K562 (cell line): Measurements from ENCODE around the gene HOXD9. TPM values are rescaled to one million over a fixed set of nuclear protein-coding genes. Genes with fewer than 3 reads are reported as not detected.

Experiments used
- ATAC-seq: fragments of 200-7000 bp; cut with Tn5 transposase; 3 replicates; pipeline ENCODE4 v1.9.1; 2020; ENCODE audit warnings: moderate library complexity
- BruUV-seq: library from RNA; stranded (reverse); fragments of 400-500 nt; replicated peaks from 2 replicates; lab custom pipeline; 2021; lab: Mats Ljungman, UMichigan
- CTCF ChIA-PET: fragments of 300-600 bp; formaldehyde crosslinking; extraction: SDS; loops from one replicate; lab custom pipeline; 2021; ENCODE audit warnings: low intra/inter-chr PET ratio; lab: Yijun Ruan, JAX
- POLR2A ChIA-PET: fragments of 300-600, 350-650 bp; sonication (Branson Sonifier 250); formaldehyde crosslinking; extraction: SDS; loops from one replicate; lab custom pipeline; 2021; ENCODE audit warnings: antibody characterized with exemption, inconsistent platforms; lab: Yijun Ruan, JAX
- DNase-seq, 4 experiments: peaks; one replicate each; pipeline versions ENCODE4 v3.0.0 to v3.0.0-alpha.2; 2011 to 2018; ENCODE audit warnings: low spot score in 3 of 4, mixed read lengths in 3 of 4; ENCODE audit errors: extremely low read depth in 1 of 4
- FAIRE-seq: peaks from 2 replicates; lab custom pipeline; 2011; peaks lifted over from hg19 to GRCh38; lab: Jason Lieb, UNC
- H2AFZ ChIP-seq: 2 replicates; pipeline ENCODE4 v1.6.0; 2011; ENCODE audit warnings: low read depth, low read length, control low read depth, inconsistent platforms
- H3K27ac ChIP-seq: fragments of 200-600 bp; 3 replicates; pipeline ENCODE4 v1.8.0; 2011; ENCODE audit warnings: low read depth, mild to moderate bottlenecking, control low read depth, inconsistent platforms, low read length, moderate library complexity, mixed read lengths; ENCODE audit errors: extremely low read depth
- H3K27me3 ChIP-seq, 2 experiments: fragments of 300-600 bp in 1 of 2; 2 replicates in 1 of 2; 3 replicates in 1 of 2; pipeline versions ENCODE4 v1.6.0 to v1.8.0; 2011; ENCODE audit warnings: inconsistent platforms in 2 of 2, low read length in 2 of 2, mild to moderate bottlenecking in 1 of 2, mixed read lengths in 1 of 2, moderate library complexity in 1 of 2; ENCODE audit not compliant: control insufficient read depth in 2 of 2, insufficient read depth in 2 of 2
- H3K36me3 ChIP-seq: fragments of 300-600 bp; 3 replicates; pipeline ENCODE4 v1.8.0; 2011; ENCODE audit warnings: mild to moderate bottlenecking, low read length, inconsistent platforms; ENCODE audit not compliant: control insufficient read depth, insufficient read depth
- H3K4me1 ChIP-seq, 2 experiments: fragments of 200-600 bp in 1 of 2; replicated peaks in 1 of 2; 2 replicates in 1 of 2; 3 replicates in 1 of 2; pipeline versions ENCODE4 v1.5.1 to v1.8.0; 2011; ENCODE audit warnings: inconsistent platforms in 2 of 2, low read length in 2 of 2, mild to moderate bottlenecking in 1 of 2, mixed read lengths in 1 of 2, moderate library complexity in 1 of 2; ENCODE audit not compliant: control insufficient read depth in 2 of 2, insufficient read depth in 2 of 2
- H3K4me2 ChIP-seq: 2 replicates; pipeline ENCODE4 v1.6.1; 2011; ENCODE audit warnings: low read length, control low read depth, inconsistent platforms, mixed read lengths; ENCODE audit not compliant: insufficient read depth
- H3K4me3 ChIP-seq: fragments of 200-600 bp; sonication (generic), shearing (Covaris generic); 2 replicates; pipeline ENCODE4 v1.5.1; 2016; ENCODE audit warnings: control low read depth, inconsistent platforms
- H3K79me2 ChIP-seq: fragments of 200-600 bp; 3 replicates; pipeline ENCODE4 v1.8.0; 2011; ENCODE audit warnings: low read length, inconsistent platforms; ENCODE audit not compliant: control insufficient read depth, insufficient read depth
- H3K9ac ChIP-seq, 2 experiments: 2 replicates each; pipeline versions ENCODE4 v1.6.0 to v1.6.1; 2011; ENCODE audit warnings: low read depth in 2 of 2, low read length in 2 of 2, control low read depth in 1 of 2, inconsistent platforms in 1 of 2, mild to moderate bottlenecking in 1 of 2, mixed read lengths in 1 of 2; ENCODE audit not compliant: insufficient read depth in 1 of 2
- H3K9me1 ChIP-seq: one replicate; pipeline ENCODE4 v1.6.0; 2011; ENCODE audit warnings: inconsistent platforms, mild to moderate bottlenecking, low read length, moderate library complexity; ENCODE audit not compliant: control insufficient read depth, insufficient read depth
- H3K9me3 ChIP-seq: replicated peaks from 2 replicates; pipeline ENCODE4 v1.5.1; 2011; ENCODE audit warnings: low read depth, low read length, inconsistent platforms; ENCODE audit not compliant: control insufficient read depth, insufficient read depth
- H4K20me1 ChIP-seq: replicated peaks from 2 replicates; pipeline ENCODE4 v1.6.1; 2011; ENCODE audit warnings: low read length, inconsistent platforms, mixed read lengths; ENCODE audit not compliant: control insufficient read depth, insufficient read depth
- BRF2 ChIP-seq: IDR thresholded peaks from 3 replicates; pipeline ENCODE4 v1.6.1; 2011; ENCODE audit warnings: borderline replicate concordance, mild to moderate bottlenecking; ENCODE audit not compliant: insufficient read length, insufficient read depth
- ELK1 ChIP-seq: sonication (generic); formaldehyde crosslinking; IDR thresholded peaks from 2 replicates; pipeline ENCODE4 v1.8.1; 2022; ENCODE audit warnings: missing genetic modification reagents
- ILF3 ChIP-seq: fragments of 450-650 bp; IDR thresholded peaks from 2 replicates; pipeline ENCODE4 v1.6.1; 2018; ENCODE audit warnings: antibody characterized with exemption, mild to moderate bottlenecking, moderate library complexity, borderline replicate concordance
- MLX ChIP-seq, 2 experiments: fragments of 450-650 bp in 1 of 2; sonication (generic) in 1 of 2; formaldehyde crosslinking; conservative IDR thresholded peaks; 2 replicates each; pipeline versions ENCODE4 v1.4.0 to v1.8.1; 2020 to 2022; ENCODE audit warnings: mild to moderate bottlenecking in 1 of 2, missing genetic modification reagents in 1 of 2
- RNF2 ChIP-seq: sonication (generic); IDR thresholded peaks from 2 replicates; pipeline ENCODE4 v1.6.1; 2016
- SETDB1 ChIP-seq: IDR thresholded peaks from one replicate; pipeline ENCODE4 v1.6.1; 2012; ENCODE audit warnings: low read length, control low read depth, inconsistent platforms
- ZNF165 ChIP-seq: fragments of 250-450 bp; sonication (Bioruptor Pico); IDR thresholded peaks from 2 replicates; pipeline ENCODE4 v1.4.0; 2020; ENCODE audit warnings: borderline replicate concordance
- ZNF217 ChIP-seq: sonication (generic); formaldehyde crosslinking; IDR thresholded peaks from 2 replicates; pipeline ENCODE4 v1.8.0; 2022; ENCODE audit warnings: mild to moderate bottlenecking, missing genetic modification reagents
- ZNF3 ChIP-seq: fragments of 250-450 bp; sonication (Bioruptor Pico); IDR thresholded peaks from 2 replicates; pipeline ENCODE4 v1.5.0; 2021; ENCODE audit warnings: mild to moderate bottlenecking, moderate library complexity
- WGBS: fragments of 100-300 bp; shearing (Covaris generic); methylation state at CpG from one replicate; pipeline ENCODE4 v1.1.6; 2016; ENCODE audit warnings: low coverage, mixed read lengths; ENCODE audit not compliant: insufficient coverage; ENCODE audit errors: missing lambda C conversion rate; 5-methylcytosine and 5-hydroxymethylcytosine counted together
- in situ Hi-C: fragments of 300-500 bp; cut with MboI; formaldehyde crosslinking; loops from 4 replicates; pipeline ENCODE4 v1.15.0; 2018; ENCODE audit warnings: inconsistent platforms, mixed read lengths
- intact Hi-C: fragments of 100-400 bp; cut with micrococcal nuclease; formaldehyde crosslinking; loops from 2 replicates; pipeline ENCODE4 v1.14.2; 2022
- polyA plus RNA-seq, 8 experiments: library from polyadenylated mRNA; depleted of rRNA in 4 of 8; stranded (reverse) in 5 of 8; unstranded in 3 of 8; fragments of >200 nt; fragmentation: Nextera tagmentation in 2 of 8; fragmentation: Illumina TruSeq in 1 of 8; extraction: Ambion mirVana in 2 of 8; extraction: Trizol in 1 of 8; gene quantifications; 2 replicates each; pipeline versions ENCODE4 v1.2.1 to v1.2.3, GENCODE V29; 2011 to 2014; ENCODE audit warnings: inconsistent platforms in 1 of 8, missing spikeins in 1 of 8
- total RNA-seq, 7 experiments: library from RNA; depleted of rRNA in 6 of 7; stranded (reverse); fragments of >200 nt in 6 of 7; fragmentation: Illumina TruSeq in 2 of 7; extraction: Trizol in 2 of 7; gene quantifications; 2 replicates each; pipeline versions ENCODE4 v1.2.1 to v1.2.3, GENCODE V29; 2011 to 2021; ENCODE audit warnings: low replicate concordance in 1 of 7
- TF ChIP-seq, protein P1 (sequence below): IDR thresholded peaks from 3 replicates; pipeline ENCODE4 v1.6.1; 2011; ENCODE audit warnings: borderline replicate concordance, mild to moderate bottlenecking, moderate library complexity; ENCODE audit not compliant: insufficient read length; ENCODE audit errors: extremely low read depth
- TF ChIP-seq, protein P2 (sequence below): fragments of 250-450 bp; sonication (Bioruptor Pico); IDR thresholded peaks from 2 replicates; pipeline ENCODE4 v1.5.0; 2021; ENCODE audit warnings: mild to moderate bottlenecking, borderline replicate concordance

HOXD9 gene
- total and polyA plus RNA-seq, 9 of the 15 experiments (the other 6 are each of a cell fraction or from before 2014, with no cell fraction given) = not detected

DNA sequence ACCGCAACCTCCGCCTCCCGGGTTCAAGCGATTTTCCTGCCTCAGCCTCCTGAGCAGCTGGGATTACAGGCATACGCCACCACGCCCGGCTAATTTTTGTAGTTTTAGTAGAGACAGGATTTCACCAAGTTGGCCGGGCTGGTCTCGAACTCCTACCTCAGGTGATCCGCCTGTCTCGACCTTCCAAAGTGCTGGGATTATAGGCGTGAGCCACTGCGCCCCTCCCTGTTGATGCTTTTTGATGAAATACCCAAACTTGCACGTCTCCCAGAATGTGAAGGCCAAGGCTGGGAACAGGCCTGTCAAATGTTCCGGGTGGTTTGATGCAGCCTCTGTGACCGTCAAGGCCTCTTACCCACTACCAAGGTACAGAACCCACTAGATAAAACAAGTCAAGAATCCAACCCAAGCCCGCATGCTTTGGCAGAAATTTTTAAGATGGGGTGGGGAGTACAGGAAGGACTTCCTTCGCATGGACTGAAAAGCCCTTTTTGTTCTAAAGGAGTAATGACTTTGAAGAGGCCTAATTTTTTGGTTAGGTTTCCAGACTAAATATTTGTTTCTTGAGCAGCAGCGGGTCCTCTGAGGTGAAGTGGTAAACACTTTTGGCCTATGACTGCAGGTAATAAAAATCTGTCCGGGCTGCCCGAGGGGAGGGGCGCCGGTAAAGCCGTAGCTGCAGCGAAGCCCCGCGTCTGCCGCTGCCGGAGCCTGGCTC lies 35.0 kb upstream of the HOXD9 start:
- Histone ChIP-seq H3K9ac (no peak overlapping the region), H3K36me3 (no peaks in the 10 kb centered on the region), H3K4me2 (no peak overlapping the region), H3K9me1 (no peaks in the 10 kb centered on the region), H3K4me1 (peaks cover 0 to 27% of the 10 kb centered on the region in 2 experiments; a peak in 2 of 5 replicates), H3K27me3 (peaks cover 72 to 86% of the 10 kb centered on the region in 2 experiments), H2AFZ (peak overlapping the region; percentile 72; the same call in 1 of the 2 replicates), H3K9me3 (no peaks in the 10 kb centered on the region; the same call in 1 of the 2 replicates), H4K20me1 (peaks cover 4% of the 10 kb centered on the region; the same call in 1 of the 2 replicates), H3K27ac (no peak overlapping the region), H3K4me3 (no peak overlapping the region), H3K79me2 (no peaks in the 10 kb centered on the region)
- in situ Hi-C loops = loop anchor here (10.0 to 25.0 kb wide), 2 partner anchors 663 to 1050 kb away; no protein-coding TSS in a partner anchor
- no TSS peak for BruUV-seq
- 12% methylated on average over 29 of the region's 29 CpGs for WGBS
- intact Hi-C loops = loop anchor here (2.0 kb wide), 2 partner anchors 673 to 777 kb away; no protein-coding TSS in a partner anchor
- POLR2A ChIA-PET = no interaction called here
- ATAC-seq (no peak), DNase-seq (no peak), FAIRE-seq (no peak)
- CTCF ChIA-PET = interaction anchor here (1.0 to 3.5 kb wide), 6 partner anchors 10 to 836 kb away, joined by 3 to 14 read pairs (median 5); no protein-coding TSS in a partner anchor
- TF ChIP-seq ILF3 (no peak), ZNF165 (no peak), BRF2 (no peak), MLX (CRISPR knock-in tag; conservative IDR thresholded peaks at IDR 0.05) (no peak), ELK1 (CRISPR knock-in tag) (no peak), ZNF3 (CRISPR knock-in tag) (no peak), ZNF217 (no peak), RNF2 (no peak), SETDB1 (no peak)
- TF ChIP-seq, protein P1, sequence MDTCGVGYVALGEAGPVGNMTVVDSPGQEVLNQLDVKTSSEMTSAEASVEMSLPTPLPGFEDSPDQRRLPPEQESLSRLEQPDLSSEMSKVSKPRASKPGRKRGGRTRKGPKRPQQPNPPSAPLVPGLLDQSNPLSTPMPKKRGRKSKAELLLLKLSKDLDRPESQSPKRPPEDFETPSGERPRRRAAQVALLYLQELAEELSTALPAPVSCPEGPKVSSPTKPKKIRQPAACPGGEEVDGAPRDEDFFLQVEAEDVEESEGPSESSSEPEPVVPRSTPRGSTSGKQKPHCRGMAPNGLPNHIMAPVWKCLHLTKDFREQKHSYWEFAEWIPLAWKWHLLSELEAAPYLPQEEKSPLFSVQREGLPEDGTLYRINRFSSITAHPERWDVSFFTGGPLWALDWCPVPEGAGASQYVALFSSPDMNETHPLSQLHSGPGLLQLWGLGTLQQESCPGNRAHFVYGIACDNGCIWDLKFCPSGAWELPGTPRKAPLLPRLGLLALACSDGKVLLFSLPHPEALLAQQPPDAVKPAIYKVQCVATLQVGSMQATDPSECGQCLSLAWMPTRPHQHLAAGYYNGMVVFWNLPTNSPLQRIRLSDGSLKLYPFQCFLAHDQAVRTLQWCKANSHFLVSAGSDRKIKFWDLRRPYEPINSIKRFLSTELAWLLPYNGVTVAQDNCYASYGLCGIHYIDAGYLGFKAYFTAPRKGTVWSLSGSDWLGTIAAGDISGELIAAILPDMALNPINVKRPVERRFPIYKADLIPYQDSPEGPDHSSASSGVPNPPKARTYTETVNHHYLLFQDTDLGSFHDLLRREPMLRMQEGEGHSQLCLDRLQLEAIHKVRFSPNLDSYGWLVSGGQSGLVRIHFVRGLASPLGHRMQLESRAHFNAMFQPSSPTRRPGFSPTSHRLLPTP = no peak
- TF ChIP-seq, protein P2, sequence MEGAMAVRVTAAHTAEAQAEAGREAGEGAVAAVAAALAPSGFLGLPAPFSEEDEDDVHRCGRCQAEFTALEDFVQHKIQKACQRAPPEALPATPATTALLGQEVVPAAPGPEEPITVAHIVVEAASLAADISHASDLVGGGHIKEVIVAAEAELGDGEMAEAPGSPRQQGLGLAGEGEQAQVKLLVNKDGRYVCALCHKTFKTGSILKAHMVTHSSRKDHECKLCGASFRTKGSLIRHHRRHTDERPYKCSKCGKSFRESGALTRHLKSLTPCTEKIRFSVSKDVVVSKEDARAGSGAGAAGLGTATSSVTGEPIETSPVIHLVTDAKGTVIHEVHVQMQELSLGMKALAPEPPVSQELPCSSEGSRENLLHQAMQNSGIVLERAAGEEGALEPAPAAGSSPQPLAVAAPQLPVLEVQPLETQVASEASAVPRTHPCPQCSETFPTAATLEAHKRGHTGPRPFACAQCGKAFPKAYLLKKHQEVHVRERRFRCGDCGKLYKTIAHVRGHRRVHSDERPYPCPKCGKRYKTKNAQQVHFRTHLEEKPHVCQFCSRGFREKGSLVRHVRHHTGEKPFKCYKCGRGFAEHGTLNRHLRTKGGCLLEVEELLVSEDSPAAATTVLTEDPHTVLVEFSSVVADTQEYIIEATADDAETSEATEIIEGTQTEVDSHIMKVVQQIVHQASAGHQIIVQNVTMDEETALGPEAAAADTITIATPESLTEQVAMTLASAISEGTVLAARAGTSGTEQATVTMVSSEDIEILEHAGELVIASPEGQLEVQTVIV (CRISPR knock-in tag) = no peak
